Measurements from ENCODE around the gene AFF4.

Gene AFF4

DNA sequence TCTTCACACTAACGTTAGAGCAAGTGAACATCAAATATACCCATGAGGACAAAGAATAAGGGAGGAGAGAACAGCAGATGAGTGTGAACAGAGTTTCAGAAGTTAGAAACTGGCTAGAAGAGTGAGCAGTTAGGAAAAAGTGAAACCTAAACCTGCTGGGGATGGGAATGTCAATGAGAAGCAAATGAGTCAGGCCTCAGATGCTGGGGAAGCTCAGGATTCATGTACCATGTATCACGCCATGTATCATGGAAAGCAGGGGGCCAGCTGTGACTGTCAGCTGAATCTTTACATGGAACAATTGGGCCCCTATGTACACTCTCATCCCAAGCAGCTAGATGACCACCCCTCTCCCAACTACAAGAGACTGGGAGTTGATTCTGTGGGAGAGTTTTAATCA is 113.4 kb downstream of the AFF4 start:
- DNase-seq: no peak

DNA sequence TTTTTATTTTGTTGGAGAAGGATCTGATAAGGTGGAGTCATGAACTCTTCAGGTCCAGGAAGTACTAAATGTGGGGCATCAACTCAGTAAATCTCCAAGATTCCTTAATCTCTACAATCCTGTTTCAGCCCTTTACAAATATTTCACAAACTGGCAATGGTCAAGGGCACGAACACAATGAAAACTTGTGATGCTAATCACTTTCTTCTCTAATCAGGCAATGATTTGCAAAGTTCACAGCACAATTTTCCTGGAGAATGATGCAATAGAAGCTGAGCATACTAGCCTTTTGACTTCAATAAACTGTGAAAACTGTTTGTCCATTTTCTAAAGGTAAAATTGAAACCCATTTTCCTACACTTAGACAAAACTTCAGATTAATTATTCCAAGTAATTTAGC is 114.1 kb downstream of the AFF4 start:
- DNase-seq: no peak

DNA sequence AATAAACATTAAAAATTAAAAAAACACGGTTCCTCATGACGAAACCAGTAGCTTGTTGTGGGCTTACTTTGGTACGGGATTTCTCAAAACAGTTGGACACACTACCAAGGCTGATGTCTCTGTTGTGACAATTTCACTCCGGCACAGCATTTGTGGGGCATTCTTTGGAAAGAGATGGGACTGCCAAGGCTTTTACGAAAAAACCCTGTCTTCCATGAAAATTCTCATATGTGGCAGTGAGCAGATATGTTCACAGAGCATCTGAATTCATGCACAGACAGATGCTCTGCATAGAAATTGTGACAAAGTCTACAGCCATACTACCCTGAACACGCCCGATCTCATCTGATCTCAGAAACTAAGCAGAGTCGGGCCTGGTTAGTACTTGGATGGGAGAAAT is 115.2 kb downstream of the AFF4 start:
- DNase-seq: no peak

DNA sequence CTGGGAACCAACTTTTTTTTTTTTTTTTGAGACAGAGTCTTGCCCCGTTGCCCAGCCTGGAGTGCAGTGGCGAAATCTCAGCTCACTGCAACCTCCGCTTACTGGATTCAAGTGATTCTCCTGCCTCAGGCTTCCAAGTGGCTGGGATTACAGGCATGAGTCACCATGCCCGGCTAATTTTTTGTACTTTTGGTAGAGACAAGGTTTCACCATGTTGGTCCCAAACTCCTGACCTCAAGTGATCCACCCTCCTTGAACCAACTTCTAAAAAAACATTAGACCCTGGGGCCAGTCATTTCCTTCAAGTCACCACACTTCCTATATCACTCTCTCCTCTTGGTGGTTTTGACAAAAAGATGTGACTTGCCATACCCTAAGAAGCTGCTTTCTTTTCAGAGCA is 122.1 kb downstream of the AFF4 start:
- no peak for DNase-seq

DNA sequence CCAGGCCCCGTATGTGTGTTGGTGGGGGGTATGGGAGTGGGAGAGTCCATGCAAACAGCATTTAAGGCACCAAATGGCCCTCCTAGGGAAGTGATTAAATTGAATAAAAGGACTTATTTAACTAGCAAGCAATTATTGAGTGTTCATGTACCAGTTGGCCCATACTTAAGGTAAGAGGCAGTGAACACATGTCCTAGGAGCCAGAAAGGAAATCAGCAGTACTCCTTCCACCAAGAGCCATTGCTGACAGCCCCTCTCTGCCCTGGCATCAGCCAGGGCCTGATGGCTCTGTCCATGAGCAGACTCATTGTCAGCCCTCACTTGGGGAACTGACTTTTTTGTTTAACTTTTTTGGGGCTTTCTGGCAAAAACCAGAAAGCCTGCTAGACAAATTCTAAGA is 122.5 kb downstream of the AFF4 start:
- DNase-seq: no peak

DNA sequence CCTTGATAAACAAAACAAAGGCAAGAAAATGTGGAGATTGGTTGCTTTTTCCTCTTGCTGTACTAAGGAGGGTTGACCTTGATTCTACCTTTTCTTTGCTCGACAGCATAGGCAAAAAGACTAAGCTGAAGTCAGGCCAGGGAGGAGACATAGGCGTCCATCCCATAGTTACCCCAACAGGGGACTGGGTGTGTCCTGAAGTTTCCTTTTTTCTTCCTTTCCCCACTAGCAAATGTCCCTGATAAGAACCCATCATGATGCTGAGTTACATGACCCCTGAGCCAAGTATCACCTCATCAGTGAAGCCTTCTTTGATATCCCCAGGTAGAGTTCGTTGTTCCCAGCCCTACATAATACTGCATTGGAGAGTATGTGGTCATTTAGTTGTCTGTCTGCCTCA is 123.1 kb downstream of the AFF4 start:
- DNase-seq: no peak

DNA sequence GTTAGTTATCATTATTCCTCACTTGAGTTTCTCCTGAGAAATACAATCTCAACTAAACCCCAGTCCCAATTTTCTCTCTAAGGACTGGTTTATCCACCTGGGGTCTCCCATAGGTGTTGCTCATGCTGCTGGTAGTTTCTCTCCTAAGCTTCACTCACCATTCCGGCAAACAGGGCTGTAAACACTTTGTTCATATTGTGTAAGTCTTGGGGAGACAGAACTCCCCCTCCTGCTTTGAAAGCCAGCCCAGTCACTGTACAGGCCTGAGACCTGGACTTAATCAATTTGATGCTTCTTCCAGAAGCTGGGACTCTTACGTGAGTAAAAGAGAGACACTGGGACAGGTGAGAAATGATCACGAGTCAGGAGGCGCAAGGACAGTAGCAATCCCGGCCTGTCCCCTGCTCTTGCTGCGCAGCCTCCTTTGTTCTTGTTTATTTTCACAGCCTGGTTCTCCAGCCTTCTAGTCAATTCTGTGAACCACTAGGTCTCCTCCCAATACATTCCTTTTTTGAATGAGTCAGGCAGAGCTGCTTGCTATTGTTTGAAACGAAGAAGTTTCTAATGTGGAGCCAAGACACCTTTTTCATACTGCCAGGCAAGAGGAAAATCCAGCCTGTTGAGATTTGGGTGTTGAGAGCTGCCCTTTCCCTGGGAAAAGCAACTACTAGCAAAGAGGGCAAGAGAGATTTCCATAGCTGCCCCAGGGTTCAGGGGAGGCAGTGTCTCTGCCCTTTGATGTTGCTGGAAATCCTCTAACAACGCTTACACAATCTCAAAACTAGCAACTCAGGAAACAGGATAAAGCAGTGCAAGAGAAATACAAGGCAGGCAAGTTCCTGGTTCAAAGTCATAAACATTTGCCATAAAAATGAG is 123.8 kb downstream of the AFF4 start:
- no peak for DNase-seq

DNA sequence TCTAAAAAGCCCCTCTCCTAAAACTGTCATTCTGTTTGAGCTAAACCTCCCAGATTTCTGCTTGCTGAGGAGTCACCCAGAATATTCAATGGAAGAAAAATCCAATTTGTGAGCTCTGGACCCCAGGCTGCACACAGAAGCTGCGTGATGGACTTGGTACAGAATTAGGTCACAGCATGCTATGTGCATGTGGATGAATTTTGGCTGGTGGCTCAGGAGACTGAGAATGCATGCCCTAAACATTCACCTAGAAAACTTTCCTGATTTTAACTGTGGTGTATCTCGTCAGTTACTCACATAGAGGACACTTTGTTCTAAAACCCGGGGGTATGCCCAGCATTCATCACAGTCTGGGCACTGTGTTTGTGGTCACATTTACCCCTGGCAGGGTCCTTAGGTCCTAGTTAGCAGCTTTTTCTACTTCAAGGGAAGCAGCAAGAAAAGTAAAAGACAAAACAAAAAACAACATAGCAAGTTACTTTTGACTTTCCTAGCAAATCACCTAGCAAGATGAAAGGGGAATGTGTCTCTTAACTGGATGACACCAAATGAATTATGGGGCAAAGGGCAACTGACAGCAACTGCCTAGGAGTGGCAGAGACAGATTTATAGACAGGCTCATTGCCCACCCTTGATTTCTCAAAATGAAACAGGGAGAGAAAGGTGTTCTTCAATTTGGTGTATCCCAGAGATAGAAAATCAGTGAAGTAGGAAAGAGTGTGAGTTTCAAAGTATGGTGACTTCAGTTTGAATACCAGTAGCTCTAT is 124.7 kb downstream of the AFF4 start:
- no peak for DNase-seq

DNA sequence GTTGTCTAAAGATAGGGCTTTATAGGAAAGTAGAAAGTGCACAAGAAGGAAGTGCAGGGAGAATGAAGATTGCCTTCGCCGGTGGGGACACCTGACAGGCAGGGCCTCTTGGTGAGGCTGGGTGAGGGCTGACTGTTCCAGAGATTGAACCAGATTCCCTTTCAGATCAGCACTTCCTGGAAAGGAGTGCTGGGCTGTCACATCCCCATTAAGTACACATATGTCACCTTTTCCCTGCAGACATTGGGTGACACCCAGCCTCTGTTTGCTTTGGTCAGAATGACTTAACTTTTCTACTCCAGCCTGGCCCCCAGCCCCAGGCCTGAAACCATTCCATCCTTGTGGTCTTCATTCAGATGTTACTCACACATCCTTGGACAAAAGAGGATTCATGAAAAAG is 125.6 kb downstream of the AFF4 start:
- DNase-seq: no peak

DNA sequence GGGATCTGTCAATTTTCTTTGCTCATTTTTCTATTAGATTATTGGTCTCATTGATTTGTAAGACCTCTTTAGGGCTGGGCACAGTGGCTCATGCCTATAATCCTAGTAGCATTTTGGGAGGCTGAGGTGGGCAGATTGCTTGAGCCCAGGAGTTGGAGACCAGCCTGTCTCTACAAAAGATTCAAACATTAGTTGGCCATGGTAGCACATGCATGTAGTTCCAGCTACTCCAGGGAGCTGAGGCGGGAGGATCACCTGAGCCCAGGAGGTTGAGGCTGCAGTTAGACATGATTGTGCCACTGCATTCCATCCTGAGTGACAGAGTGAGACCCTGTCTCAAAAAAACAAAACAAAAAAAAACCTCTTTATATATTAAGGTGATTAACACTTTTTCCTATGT is 126.6 kb downstream of the AFF4 start:
- no peak for DNase-seq

DNA sequence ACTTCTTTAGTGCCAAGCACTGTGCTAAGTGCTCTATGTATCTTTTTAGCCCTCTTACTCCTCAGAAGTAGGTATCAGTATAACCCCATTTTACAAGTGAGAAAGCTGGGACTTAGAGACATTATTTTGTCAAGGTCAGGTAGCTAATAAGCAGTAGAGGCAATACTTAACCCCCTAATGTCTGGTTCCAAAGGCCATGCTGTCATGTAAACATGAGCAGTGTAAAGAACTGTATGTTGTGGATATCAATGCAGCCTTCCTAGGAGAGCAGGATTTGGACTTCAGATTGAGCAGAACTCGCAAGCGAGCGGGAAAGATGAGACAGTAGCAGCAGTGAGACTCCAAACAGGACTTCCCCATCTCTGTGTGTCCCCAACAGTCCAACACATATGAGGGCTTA is 129.4 kb downstream of the AFF4 start:
- no peak for DNase-seq

DNA sequence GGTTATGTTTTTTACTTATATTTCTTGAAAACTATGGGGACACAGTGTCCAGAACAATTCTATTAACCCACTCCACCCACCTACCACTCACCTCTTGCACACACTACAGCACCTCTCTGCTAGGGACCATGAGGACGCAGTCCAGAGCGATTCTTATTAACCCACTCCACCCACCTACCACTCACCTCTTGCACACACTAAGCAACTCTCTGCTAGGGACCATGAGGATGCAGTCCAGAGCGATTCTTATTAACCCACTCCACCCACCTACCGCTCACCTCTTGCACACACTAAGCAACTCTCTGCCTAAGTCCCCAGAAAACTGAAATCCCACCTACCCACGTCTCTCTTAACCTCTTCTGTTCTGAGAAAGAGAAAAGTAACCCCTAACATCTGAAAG is 130.8 kb downstream of the AFF4 start:
- DNase-seq: no peak

DNA sequence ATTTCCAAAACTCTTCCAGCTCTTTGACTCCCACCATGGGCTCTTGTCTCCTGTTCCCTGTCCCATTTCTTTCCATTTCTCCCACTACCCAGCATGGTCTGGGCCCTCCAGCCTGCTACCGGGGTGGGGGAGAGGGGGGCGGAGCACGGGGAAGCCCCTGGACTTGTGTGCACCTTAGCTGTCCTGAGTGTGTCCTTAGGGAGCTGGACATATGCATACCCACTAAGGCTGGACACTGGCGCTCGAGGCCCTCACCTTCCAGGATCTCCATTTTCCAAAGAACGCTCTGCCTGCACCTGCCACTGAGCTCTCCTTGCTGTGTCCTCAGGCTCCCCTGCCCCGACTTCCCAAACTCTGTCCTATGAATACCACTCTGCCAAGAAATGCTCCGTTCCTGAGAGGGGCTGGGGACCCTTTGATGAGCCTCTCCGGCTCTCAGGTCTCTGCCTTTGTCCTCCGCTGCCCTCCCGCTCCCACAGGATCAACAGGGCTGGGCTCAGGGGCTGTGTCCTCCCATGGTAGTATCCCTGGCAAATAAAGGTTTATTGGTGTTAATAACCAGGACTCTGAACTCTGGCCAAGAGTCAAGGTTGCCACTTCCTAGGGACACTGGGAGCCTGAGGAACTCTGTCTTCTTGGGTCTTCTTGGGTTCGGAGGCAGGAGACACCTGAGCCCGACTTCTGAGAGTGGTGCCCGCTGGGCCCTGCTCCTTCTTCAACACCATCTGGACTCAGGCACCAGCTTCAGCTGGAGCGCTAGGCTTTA is 132.2 kb downstream of the AFF4 start:
- DNase-seq: no peak

DNA sequence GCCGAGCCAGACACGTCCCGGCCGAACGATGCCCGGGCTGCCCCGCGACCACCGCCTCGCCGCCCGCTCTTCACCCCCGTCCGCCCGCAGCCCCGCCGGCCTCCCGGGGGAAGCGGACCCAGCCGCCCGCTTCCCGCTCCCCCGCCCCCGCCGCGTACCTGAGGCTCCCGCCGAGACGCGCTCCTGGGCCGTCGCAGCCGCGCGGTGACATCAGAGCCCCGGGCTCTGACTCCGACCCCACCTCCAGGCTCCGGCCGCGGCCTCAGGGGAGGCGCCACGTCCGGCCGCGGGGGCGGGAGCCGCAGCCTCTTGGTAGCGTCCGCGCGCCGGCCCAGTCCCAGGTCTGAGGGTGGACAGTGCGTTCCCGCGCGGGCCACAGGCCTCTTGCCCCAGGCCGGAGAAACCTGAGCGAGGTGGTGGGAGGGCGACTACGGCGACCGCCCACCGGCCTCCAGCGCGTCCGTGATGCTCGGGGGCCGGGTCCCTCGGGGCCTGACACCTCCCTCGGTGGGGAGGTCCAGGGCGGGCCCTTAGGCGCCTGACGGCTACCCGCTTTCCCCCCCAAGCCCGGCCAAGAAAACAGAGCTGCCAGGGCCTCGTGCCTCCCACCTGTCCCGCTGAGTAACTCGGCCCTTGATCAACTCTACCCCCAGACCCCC is 132.9 kb downstream of the AFF4 start, which contains the start of gene SHROOM1:
Gene SHROOM1 (minus strand): TSS at position 212 of the 659 bp plus-strand sequence. CDS start 4,507 bp downstream, outside the sequence.
- no peak for DNase-seq

DNA sequence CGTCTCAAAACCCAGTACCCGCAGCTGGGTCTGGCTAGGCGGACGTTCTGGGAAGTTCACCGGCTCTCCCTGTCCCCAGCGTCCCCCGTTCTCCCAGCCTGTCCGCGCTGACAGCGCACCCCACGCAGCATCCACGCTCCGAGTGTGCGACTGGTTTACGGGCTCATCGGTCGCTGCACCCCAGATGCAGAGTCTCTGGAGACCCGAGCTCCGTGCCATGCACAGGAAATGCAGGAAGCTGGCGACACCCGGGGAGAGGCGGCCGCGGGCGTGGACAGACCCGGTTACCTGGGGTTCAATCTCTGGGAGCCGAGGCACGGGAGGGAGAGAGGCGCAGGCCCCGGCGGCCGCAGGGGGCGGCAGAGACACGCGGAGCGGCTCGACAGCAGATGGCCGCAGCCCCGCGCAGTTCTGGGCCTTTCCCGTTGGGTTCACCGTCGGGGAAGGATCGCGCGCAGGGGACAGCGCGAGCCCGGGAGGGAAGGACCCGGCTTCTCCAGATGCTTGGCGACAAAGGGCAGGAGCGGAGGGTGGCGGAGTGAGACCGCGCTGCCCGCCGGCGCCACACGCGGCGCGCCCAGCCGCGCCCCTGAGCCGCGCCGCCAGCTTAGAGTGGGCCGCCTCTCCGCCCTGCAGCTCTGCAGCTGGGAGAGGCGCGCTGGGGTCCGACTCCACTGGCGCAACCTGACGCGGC is 133.5 kb downstream of the AFF4 start:
- peak; percentile 67 for DNase-seq

DNA sequence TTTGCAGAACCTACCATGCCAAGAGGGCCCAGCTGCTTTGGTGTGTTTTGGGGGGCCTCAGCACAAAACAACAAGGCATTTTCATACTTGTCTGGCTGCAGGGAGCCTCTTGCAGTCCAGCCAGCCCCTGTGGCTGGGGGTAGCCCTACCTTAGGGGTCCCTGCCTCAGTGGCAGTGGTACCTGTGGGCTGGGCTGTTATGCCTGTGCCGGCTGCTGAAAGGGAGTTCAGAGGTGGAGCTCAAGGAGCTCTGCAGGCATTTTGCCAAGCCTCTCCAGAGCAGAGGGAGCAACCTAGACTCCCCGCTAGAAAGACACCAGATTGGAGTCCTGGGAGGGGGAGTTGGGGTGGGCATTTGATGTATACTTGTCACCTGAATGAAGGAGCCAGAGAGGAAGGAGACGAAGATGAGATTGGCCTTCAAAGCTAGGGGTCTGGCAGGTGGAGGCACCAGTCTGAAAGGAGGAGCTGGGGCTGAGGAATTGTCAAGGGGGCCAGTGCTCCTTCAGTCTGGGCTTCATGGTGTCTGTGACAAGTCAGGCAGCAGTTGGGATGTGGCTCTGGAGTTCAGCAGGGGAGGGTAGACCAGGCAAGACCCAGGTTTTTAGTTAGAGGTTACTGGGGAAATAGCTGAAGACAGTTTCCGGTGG is 134.5 kb downstream of the AFF4 start:
- DNase-seq: no peak

DNA sequence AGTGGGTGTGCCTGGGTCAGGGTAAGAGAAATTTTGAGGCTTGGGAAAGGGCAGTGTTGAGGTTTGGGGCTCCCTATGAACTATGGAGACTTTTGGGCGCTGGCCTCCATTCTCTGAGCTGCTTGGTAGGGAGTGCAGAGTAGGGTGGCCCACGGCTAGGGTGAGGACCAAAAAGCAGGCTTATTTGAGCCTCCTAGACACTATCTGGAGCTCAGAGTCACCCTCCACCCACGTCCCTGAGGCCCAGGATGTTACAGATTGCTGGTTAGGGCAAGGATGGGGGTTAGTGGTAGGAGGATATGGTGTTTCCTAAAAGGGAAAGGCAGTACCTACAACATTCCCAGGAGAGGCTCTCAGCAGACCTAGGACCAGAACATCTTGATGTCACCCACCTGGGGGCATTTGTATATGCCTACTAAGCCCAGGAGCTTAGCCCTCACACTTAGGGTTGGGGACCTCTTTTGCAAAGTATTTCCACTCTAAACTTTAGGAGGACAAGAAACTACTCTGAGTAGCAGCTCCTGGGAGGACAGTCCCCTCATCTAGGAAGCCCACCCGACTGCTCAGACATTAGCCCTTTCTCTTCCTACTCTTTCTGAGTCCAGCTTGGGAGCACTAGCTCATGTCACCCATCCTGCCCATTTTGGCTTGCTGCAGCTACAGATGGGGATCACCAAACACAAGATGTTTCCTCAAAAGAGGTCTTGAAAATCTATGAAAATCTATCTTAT is 135.3 kb downstream of the AFF4 start:
- DNase-seq: no peak

DNA sequence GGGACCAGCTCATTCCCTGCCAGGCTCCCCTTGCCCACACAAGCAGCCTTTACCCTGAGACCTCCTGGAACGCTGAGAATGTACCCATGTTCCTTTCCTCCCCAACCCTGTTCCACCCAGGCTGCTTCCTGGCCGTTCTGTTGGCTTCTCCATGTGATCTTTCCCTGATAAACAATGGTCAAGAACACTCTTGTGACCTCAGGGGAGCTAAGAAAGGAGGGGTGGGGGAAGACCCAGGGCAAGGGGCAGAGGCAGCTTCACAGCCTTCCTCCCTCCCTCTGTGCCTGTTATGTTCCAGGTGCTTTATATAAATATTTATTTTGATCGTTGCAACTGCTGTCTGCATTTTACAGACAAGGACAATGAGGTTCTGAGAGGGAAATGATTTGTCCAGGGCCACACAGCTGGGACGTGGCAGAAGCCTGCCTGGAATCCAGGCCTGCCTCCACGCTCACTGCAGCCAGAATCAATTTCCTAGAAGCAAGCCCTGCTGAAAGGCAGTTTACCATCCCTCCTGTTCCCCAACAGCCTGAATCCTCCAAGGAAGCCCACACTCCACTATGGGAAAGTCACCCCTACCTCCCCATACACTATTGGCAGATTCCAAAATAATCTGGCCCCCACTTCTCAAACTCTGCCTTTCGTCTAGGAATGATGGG is 136.9 kb downstream of the AFF4 start:
- DNase-seq: no peak

DNA sequence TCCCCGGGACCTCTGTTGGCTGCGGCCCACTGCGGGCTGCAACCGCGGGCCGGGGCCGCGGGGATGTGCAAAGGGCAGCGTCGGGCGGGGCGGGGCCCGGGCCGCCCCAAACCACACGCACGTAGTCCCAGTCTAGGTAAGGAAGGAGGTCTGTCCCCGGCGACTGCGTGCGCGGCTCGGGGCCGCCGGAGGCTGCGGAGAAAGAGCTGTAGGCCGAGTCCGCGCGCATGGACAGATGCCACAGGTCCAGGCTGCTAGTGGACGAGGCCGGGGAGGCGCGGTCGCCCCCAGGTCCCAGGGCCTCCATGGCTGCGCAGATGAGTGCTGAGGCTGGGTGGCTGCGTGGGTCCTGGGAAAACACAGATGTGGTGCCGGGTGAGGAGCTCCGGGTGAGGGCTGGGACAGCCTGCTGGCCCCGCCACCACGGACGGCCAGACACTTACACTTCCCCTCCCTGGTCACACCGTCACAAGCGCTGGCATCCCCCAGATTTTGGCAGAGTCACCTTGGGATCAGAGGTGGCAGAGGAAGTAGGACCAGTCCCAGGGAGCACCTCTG is 137.5 kb downstream of the AFF4 start:
- no peak for DNase-seq
